Measurements from ENCODE around the gene KRT33A.
"Not testable (repeated sequence)": the region's sequence is repeated elsewhere in the genome, so short reads cannot be mapped to it uniquely, and the experiment has no call there.

Gene KRT33A

GRCh38 chr17:41382394-41382793 is 31.8 kb upstream of the KRT33A start:
- H3K27ac ChIP-seq (ENCODE audit: low read depth, low read length, poor library complexity, severe bottlenecking) = no peak overlapping the region
- no peak overlapping the region for H2AFZ ChIP-seq (ENCODE audit: low read length)
- H3K9ac ChIP-seq (ENCODE audit: low read length) = no peak overlapping the region
- H3K9me3 ChIP-seq (ENCODE audit: low read length) = 0 out of 2 replicates have a peak, but pooled peaks cover 4% of the 10 kb centered on the region
- TF ChIP-seq EZH2 (IDR thresholded peaks at IDR 0.05; ENCODE audit: borderline replicate concordance, low read length) = no peak
- no peak for TF ChIP-seq CTCF (IDR thresholded peaks at IDR 0.05; ENCODE audit: low read length)
- H3K4me2 ChIP-seq (ENCODE audit: low read length) = no peak overlapping the region
- no peaks in the 10 kb centered on the region for H3F3A ChIP-seq (ENCODE audit: insufficient read depth, low read length)
- H3K27me3 ChIP-seq (ENCODE audit: insufficient read depth, low read length) = no peaks in the 10 kb centered on the region
- no peaks in the 10 kb centered on the region; the same call in 1 of the 2 replicates for H3K9me2 ChIP-seq (ENCODE audit: low read depth, low read length)
- no peaks in the 10 kb centered on the region for H3K4me1 ChIP-seq (ENCODE audit: insufficient read depth, low read length, severe bottlenecking)
- H3K4me3 ChIP-seq (ENCODE audit: low read depth, low read length, poor library complexity, severe bottlenecking) = no peak overlapping the region
- H3K79me2 ChIP-seq (ENCODE audit: insufficient read depth, low read length) = no peaks in the 10 kb centered on the region
- no peaks in the 10 kb centered on the region for H3K36me3 ChIP-seq (ENCODE audit: insufficient read depth, low read length)
- no peaks in the 10 kb centered on the region for H4K20me1 ChIP-seq (ENCODE audit: insufficient read depth, low read length)

GRCh38 chr17:41381943-41382342 is 31.3 kb upstream of the KRT33A start, which contains the start of gene KRT34:
Gene KRT34 (minus strand): TSS chr17:41382306. CDS start chr17:41382246, 60 bp downstream.
- not testable (repeated sequence) for H3K9ac ChIP-seq (ENCODE audit: low read length); H3K27ac ChIP-seq (ENCODE audit: low read depth, low read length, poor library complexity, severe bottlenecking); H3K9me3 ChIP-seq (ENCODE audit: low read length); H2AFZ ChIP-seq (ENCODE audit: low read length); H3K4me3 ChIP-seq (ENCODE audit: low read depth, low read length, poor library complexity, severe bottlenecking); H3K9me2 ChIP-seq (ENCODE audit: low read depth, low read length); H3F3A ChIP-seq (ENCODE audit: insufficient read depth, low read length); H3K79me2 ChIP-seq (ENCODE audit: insufficient read depth, low read length); H3K36me3 ChIP-seq (ENCODE audit: insufficient read depth, low read length); H3K4me2 ChIP-seq (ENCODE audit: low read length); H4K20me1 ChIP-seq (ENCODE audit: insufficient read depth, low read length); H3K27me3 ChIP-seq (ENCODE audit: insufficient read depth, low read length); H3K4me1 ChIP-seq (ENCODE audit: insufficient read depth, low read length, severe bottlenecking)

- not testable (repeated sequence) for H2AFZ ChIP-seq (ENCODE audit: low read length); H4K20me1 ChIP-seq (ENCODE audit: insufficient read depth, low read length); H3F3A ChIP-seq (ENCODE audit: insufficient read depth, low read length); H3K4me2 ChIP-seq (ENCODE audit: low read length); H3K27ac ChIP-seq (ENCODE audit: low read depth, low read length, poor library complexity, severe bottlenecking); H3K9me2 ChIP-seq (ENCODE audit: low read depth, low read length); H3K4me3 ChIP-seq (ENCODE audit: low read depth, low read length, poor library complexity, severe bottlenecking); H3K27me3 ChIP-seq (ENCODE audit: insufficient read depth, low read length); H3K9me3 ChIP-seq (ENCODE audit: low read length); H3K79me2 ChIP-seq (ENCODE audit: insufficient read depth, low read length); H3K4me1 ChIP-seq (ENCODE audit: insufficient read depth, low read length, severe bottlenecking); H3K36me3 ChIP-seq (ENCODE audit: insufficient read depth, low read length); H3K9ac ChIP-seq (ENCODE audit: low read length)
These were observed 29.5 kb upstream of the KRT33A start for GRCh38 chr17:41380091-41380490.

- Histone ChIP-seq H3K36me3 (ENCODE audit: insufficient read depth, low read length) (no peaks in the 10 kb centered on the region), H3K27ac (ENCODE audit: low read depth, low read length, poor library complexity, severe bottlenecking) (no peak overlapping the region), H3K27me3 (ENCODE audit: insufficient read depth, low read length) (peaks cover 3% of the 10 kb centered on the region; the same call in 1 of the 2 replicates), H2AFZ (ENCODE audit: low read length) (no peak overlapping the region), H3K9me3 (ENCODE audit: low read length) (no peaks in the 10 kb centered on the region), H3K4me2 (ENCODE audit: low read length) (no peak overlapping the region), H4K20me1 (ENCODE audit: insufficient read depth, low read length) (no peaks in the 10 kb centered on the region), H3K4me3 (ENCODE audit: low read depth, low read length, poor library complexity, severe bottlenecking) (no peak overlapping the region), H3K9ac (ENCODE audit: low read length) (no peak overlapping the region), H3K79me2 (ENCODE audit: insufficient read depth, low read length) (no peaks in the 10 kb centered on the region), H3K9me2 (ENCODE audit: low read depth, low read length) (no peaks in the 10 kb centered on the region), H3K4me1 (ENCODE audit: insufficient read depth, low read length, severe bottlenecking) (no peaks in the 10 kb centered on the region), H3F3A (ENCODE audit: insufficient read depth, low read length) (no peaks in the 10 kb centered on the region)
- no peak for TF ChIP-seq CTCF (IDR thresholded peaks at IDR 0.05; ENCODE audit: low read length)
- no peak for TF ChIP-seq EZH2 (IDR thresholded peaks at IDR 0.05; ENCODE audit: borderline replicate concordance, low read length)
These were observed 26.9 kb upstream of the KRT33A start for GRCh38 chr17:41377546-41377945.

Data from OCI-LY1 (cell line).